GM10248 (cell line): ENCODE data around the gene SNX18.

ENCODE experiments used
- CTCF ChIA-PET: fragments of 300-600 bp; sonication (Branson Sonifier 250); formaldehyde crosslinking; extraction: SDS; loops from one replicate; lab custom pipeline; 2021; ENCODE audit warnings: antibody characterized with exemption; lab: Yijun Ruan, JAX
- POLR2A ChIA-PET: fragments of 350-650 bp; sonication (Branson Sonifier 250); formaldehyde crosslinking; extraction: SDS; loops from one replicate; lab custom pipeline; 2020; ENCODE audit warnings: antibody characterized with exemption; lab: Yijun Ruan, JAX
- DNase-seq: peaks from one replicate; pipeline ENCODE4 v3.0.0; 2012; ENCODE audit errors: extremely low spot score
- CTCF ChIP-seq: IDR thresholded peaks from 2 replicates; pipeline ENCODE4 v1.5.1; 2012; ENCODE audit warnings: mild to moderate bottlenecking, low read depth; ENCODE audit errors: extremely low read depth, missing control alignments, control extremely low read depth

Gene SNX18

GRCh38 chr5:54581831-54582548 lies 64.4 kb downstream of the SNX18 start:
- DNase-seq: no peak
- ChIA-PET CTCF (interaction anchor here (3.0 kb wide), 1 partner anchor 10 kb away, joined by 9 read pairs; no protein-coding TSS in a partner anchor), POLR2A (no interaction called here)
- TF ChIP-seq CTCF: no peak

DNA sequence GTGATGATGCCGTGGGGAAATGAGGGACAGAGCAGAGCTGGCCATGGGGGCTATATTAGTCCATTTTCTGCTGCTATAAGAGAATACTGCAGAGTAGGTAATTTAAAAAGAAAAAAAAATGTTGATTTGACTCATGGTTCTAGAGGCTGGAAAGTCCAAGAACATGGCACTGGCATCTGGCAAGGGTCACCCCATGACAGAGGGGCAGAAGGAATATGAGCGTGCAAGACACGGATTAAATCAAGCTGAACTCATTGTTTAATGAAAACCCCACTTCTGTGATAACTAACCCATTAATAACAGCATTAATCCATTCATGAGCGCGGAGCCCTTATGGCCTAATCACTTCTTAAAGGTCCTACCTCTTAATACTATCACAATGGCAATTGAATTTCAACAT lies 68.8 kb downstream of the SNX18 start:
- POLR2A ChIA-PET: interaction anchor here (0.6 kb wide), 1 partner anchor 30 kb away, joined by 4 read pairs; no protein-coding TSS in a partner anchor
- no peak for DNase-seq
- no peak for TF ChIP-seq CTCF
- CTCF ChIA-PET: interaction anchor here (0.9 to 1.1 kb wide), 2 partner anchors 17 to 38 kb away, joined by 3 read pairs; no protein-coding TSS in a partner anchor

DNA sequence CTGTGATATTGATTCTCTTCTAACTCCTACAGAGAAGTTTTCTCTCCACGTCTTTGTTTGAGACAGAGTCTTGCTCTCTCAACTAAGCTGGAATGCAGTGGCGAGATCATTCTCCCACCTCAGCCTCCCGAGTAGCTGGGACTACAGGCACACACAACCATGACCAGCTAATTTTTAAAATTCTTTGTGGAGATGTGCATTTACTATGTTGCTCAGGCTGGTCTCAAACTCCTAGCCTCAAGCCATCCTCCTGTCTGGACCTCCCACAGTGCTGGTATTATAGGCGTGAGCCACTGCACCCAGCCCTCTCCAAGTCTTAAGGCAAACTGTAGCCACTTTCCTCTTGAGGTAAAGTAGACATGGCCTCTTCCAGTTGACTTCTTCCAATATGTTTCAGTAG lies 72.2 kb downstream of the SNX18 start:
- no peak for DNase-seq
- POLR2A ChIA-PET: no interaction called here
- TF ChIP-seq CTCF: no peak
- CTCF ChIA-PET: interaction anchor here (1.1 kb wide), 1 partner anchor 22 kb away, joined by 3 read pairs; no protein-coding TSS in a partner anchor

DNA sequence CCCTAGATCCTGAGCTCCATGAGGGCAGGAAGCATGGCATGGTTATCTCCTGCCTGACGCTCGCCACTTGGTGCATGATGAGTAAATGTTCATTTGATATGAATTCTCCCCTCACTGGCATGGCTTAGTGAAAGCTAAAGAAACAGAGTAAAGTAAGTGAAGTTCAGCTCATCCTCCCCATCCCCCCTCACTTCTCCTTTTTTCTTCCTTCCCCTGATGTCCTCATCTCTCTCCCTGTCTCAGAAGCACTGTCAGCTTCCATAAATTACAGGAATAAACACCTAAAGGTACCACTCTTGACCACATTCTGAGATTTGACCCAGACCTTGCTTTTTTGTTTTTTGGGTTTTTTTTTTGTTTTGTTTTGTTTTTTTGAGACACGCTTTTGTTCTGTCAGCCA lies 73.3 kb downstream of the SNX18 start:
- CTCF ChIA-PET: no interaction called here
- DNase-seq: no peak
- no peak for TF ChIP-seq CTCF
- POLR2A ChIA-PET: no interaction called here

- POLR2A ChIA-PET: no interaction called here
- CTCF ChIA-PET: no interaction called here
- DNase-seq: no peak
- TF ChIP-seq CTCF: no peak
These were observed 76.2 kb downstream of the SNX18 start for GRCh38 chr5:54593779-54594178.

- CTCF ChIA-PET: interaction anchor here (1.0 kb wide), 1 partner anchor 75 kb away, joined by 3 read pairs; no protein-coding TSS in a partner anchor
- POLR2A ChIA-PET: no interaction called here
- TF ChIP-seq CTCF: no peak
- no peak for DNase-seq
These were observed 76.6 kb downstream of the SNX18 start for GRCh38 chr5:54594181-54594580.

DNA sequence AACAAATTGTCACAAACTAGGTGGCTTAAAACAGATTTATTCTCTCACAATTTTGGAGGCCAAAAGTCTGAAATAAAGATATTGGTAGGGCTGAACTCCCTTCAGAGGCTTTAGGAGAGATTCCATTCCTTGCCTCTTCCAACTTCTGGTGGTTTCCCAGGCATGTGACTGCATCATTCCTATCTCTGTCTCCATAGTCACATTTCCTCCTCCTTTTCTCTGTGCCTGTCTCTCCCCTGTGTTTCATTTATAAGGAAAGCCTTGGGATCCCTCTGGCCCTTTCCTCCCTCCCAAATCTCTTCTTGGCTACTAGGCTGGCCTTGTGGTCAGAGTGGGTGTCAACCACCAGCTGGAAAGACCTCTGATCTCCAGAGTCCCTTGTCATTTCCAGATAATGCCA lies 78.2 kb downstream of the SNX18 start:
- CTCF ChIA-PET: no interaction called here
- POLR2A ChIA-PET: no interaction called here
- TF ChIP-seq CTCF: no peak
- DNase-seq: no peak
